Renal pelvis (tissue), 12 donors: ENCODE data around the gene NME1. TPM values are rescaled to one million over a fixed set of nuclear protein-coding genes. Genes with fewer than 3 reads are reported as not detected.
"Not testable (repeated sequence)": the region's sequence is repeated elsewhere in the genome, so short reads cannot be mapped to it uniquely, and the experiment has no call there.

Experiments
- DNase-seq: peaks from one replicate; pipeline ENCODE4 v3.0.0-alpha.2; 2013
- long read RNA-seq, 16 experiments: transcript quantifications; one replicate each; lab custom pipeline, GENCODE V29; 2026
- polyA plus RNA-seq, 3 donors: library from polyadenylated mRNA; unstranded; fragments of 120-200 nt; gene quantifications; one replicate each; pipeline ENCODE4 v1.2.1, GENCODE V29; 2013; ENCODE audit not compliant: insufficient read length in 3 of 3

Gene NME1
- polyA plus RNA-seq = 10 to 100 TPM; 68.6 to 76.7 (median 69.3) TPM
- long read RNA-seq, donor 1, transcript NME1-203 (5 exons, 940 nt) = major isoform, 83 of 102 reads
- long read RNA-seq, donor 1, partial matches to known transcripts = 19 of 102 reads
- long read RNA-seq, donor 1, other reads (novel, unspliced or antisense) = 0 of 102 reads
- long read RNA-seq, donor 2, transcript NME1-203 (5 exons, 940 nt) = major isoform, 113 of 142 reads
- long read RNA-seq, donor 2, partial matches to known transcripts = 20 of 142 reads
- long read RNA-seq, donor 2, other reads (novel, unspliced or antisense) = 6 of 142 reads
- long read RNA-seq, donor 3, transcript NME1-203 (5 exons, 940 nt) = major isoform, 83 of 95 reads
- long read RNA-seq, donor 3, partial matches to known transcripts = 10 of 95 reads
- long read RNA-seq, donor 3, other reads (novel, unspliced or antisense) = 0 of 95 reads
- long read RNA-seq, donor 4, transcript NME1-202 (6 exons, 986 nt) = minor isoform, 5 of 158 reads
- long read RNA-seq, donor 4, transcript NME1-203 (5 exons, 940 nt) = major isoform, 125 of 158 reads
- long read RNA-seq, donor 4, partial matches to known transcripts = 27 of 158 reads
- long read RNA-seq, donor 4, other reads (novel, unspliced or antisense) = 0 of 158 reads
- long read RNA-seq, donor 5, transcript NME1-203 (5 exons, 940 nt) = major isoform, 59 of 67 reads
- long read RNA-seq, donor 5, partial matches to known transcripts = 8 of 67 reads
- long read RNA-seq, donor 5, other reads (novel, unspliced or antisense) = 0 of 67 reads
- long read RNA-seq, donor 6, transcript NME1-203 (5 exons, 940 nt) = major isoform, 85 of 97 reads
- long read RNA-seq, donor 6, partial matches to known transcripts = 12 of 97 reads
- long read RNA-seq, donor 6, other reads (novel, unspliced or antisense) = 0 of 97 reads
- long read RNA-seq, donor 7, transcript NME1-203 (5 exons, 940 nt) = major isoform, 97 of 121 reads
- long read RNA-seq, donor 7, partial matches to known transcripts = 21 of 121 reads
- long read RNA-seq, donor 7, other reads (novel, unspliced or antisense) = 0 of 121 reads
- long read RNA-seq, donor 8, transcript NME1-203 (5 exons, 940 nt) = major isoform, 29 of 29 reads
- long read RNA-seq, donor 8, partial matches to known transcripts = 0 of 29 reads
- long read RNA-seq, donor 8, other reads (novel, unspliced or antisense) = 0 of 29 reads
- long read RNA-seq, donor 9, transcript NME1-203 (5 exons, 940 nt) = major isoform, 119 of 140 reads
- long read RNA-seq, donor 9, partial matches to known transcripts = 19 of 140 reads
- long read RNA-seq, donor 9, other reads (novel, unspliced or antisense) = 0 of 140 reads
- long read RNA-seq, donor 10, transcript NME1-203 (5 exons, 940 nt) = major isoform, 101 of 118 reads
- long read RNA-seq, donor 10, partial matches to known transcripts = 15 of 118 reads
- long read RNA-seq, donor 10, other reads (novel, unspliced or antisense) = 0 of 118 reads
- long read RNA-seq, donor 11, transcript NME1-203 (5 exons, 940 nt) = major isoform, 58 of 70 reads
- long read RNA-seq, donor 11, partial matches to known transcripts = 12 of 70 reads
- long read RNA-seq, donor 11, other reads (novel, unspliced or antisense) = 0 of 70 reads
- long read RNA-seq, donor 12, transcript NME1-203 (5 exons, 940 nt) = major isoform, 140 of 182 reads
- long read RNA-seq, donor 12, partial matches to known transcripts = 37 of 182 reads
- long read RNA-seq, donor 12, other reads (novel, unspliced or antisense) = 0 of 182 reads
- long read RNA-seq, donor 13, transcript NME1-203 (5 exons, 940 nt) = major isoform, 47 of 67 reads
- long read RNA-seq, donor 13, partial matches to known transcripts = 18 of 67 reads
- long read RNA-seq, donor 13, other reads (novel, unspliced or antisense) = 0 of 67 reads
- long read RNA-seq, donor 14 = 0 reads
- long read RNA-seq, donor 15 = 0 reads
- long read RNA-seq, donor 16, transcript NME1-203 (5 exons, 940 nt) = major isoform, 100 of 129 reads
- long read RNA-seq, donor 16, partial matches to known transcripts = 25 of 129 reads
- long read RNA-seq, donor 16, other reads (novel, unspliced or antisense) = 0 of 129 reads

GRCh38 chr17:51153210-51154072 lies at the start of gene NME1:
Gene NME1, plus strand, starts transcription at chr17:51153559. Its CDS starts 2,096 bp downstream, at chr17:51155655.
- DNase-seq = peak; percentile 99

GRCh38 chr17:51107778-51108177 lies 45.6 kb upstream of the NME1 start:
- no peak for DNase-seq

DNA sequence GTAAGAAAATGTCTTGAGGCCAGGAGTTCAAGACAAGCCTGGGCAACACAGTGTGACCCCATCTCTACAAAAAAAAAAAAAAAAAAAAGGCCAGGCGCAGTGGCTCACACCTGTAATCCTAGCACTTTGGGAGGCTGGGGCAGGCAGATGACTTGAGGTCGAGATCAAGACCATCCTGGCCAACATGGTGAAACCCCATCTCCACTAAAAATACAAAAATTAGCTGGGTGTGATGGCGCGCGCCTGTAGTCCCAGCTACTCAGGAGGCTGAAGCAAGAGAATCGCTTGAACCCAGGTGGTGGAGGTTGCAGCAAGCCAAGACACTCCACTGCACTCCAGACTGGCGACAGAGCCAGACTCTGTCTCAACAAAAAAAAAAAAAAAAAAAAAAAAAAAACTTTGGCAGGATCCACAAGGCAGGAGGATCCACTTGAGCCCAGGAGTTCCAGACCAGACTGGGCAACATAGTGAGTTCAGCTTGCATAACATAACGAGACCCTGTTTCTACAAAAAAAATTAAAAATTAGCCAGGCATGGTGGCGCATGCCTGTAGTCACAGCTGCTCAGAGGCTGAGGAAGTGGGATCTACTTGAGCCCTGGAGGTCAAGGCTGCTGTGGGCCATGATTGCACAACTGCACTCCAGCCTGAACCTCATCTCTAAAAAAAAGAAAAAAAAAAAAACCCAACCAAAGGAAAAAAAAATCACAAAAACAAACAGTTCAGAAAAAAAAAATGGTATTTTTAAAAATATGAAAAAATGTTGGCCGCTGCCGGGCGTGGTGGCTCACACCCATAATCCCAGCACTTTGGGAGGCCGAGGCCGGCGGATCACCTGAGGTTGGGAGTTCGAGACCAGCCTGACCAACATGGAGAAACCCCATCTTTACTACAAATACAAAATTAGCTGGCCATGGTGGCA lies 40.8 kb upstream of the NME1 start:
- not testable (repeated sequence) for DNase-seq

GRCh38 chr17:51115179-51115578 lies 38.2 kb upstream of the NME1 start:
- DNase-seq = no peak

DNA sequence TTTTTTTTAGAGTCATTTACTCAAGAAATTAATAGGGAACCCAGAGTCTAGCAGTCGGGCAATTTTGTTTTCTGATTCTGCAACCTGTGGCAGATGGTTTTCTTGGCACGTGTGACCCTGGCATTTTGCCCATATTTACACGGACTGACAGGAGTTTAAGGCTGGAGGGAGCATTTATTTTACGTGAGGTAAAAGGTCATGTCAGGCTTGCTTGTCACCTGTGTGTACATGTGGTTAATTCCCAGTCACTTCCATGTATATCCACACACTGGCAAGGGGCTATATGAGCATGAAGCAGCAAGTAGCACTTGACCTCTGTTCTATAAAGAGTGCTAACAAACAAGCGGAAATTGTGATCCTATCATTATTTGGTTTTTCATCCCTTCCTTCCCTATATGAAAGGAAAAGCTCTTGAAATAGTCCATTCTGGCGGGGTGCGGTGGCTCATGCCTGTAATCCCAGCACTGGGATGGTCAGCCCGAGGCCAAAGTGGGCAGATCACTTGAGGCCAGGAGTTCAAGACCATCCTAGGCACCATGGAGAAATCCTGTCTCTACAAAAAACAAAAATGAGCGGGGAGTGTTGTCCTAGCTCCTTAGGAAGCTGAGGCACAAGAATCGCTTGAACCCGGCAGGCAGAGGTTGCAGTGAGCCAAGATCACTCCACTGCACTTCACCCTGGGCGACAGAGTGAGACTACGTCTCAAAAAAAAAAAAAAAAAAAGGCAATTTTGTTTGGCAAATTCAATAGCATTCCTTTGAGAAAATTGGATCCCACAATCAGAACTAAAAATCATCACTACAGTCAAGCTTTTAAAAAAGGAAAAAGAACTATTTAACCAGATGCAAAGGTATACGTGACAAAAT lies 34.8 kb upstream of the NME1 start:
- DNase-seq = no peak

DNA sequence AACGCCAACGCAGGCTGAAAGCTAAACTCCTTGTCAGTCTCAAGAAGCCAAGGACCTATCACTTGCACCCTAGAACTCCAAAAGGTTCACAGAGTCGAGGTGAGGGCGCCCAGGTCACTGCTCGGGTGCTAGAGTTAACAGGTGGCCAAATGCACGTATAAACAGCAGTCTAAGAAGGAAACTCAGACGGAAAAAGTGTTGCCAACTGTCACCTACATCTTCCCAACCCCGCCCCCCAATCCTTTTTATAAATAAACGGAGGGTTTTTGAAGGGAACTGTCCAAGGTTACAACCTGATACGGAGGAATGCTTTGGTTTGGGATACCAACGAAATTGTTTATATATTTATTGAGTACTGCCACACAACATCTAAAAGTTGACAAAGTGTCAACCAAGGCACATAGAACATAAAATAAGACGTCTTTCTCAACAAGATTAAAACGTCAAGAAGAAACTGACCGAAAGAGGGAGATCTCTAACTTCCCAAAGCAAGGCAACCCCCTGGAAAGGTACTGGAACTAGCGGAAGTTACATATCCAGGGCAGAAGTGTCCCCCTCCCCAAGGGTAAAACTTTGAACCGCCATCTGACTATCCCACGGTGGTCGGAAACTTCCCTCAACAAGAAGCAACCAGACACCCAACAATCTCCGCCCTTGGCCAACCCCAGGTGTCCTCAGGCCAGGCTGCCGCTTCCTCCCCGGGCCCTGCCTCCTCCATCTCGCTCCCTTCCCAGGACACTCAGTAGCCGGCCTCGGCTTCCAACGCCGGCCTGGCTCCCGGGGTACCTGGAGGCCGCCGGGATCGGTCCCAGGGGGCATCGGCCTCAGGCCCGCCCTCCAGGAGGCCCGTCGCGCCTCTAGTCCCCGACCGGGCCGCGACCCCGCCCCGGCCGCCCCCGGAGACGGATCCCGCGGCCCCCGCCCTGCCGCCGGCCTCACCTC lies 33.7 kb upstream of the NME1 start:
- peak; percentile 72 for DNase-seq

DNA sequence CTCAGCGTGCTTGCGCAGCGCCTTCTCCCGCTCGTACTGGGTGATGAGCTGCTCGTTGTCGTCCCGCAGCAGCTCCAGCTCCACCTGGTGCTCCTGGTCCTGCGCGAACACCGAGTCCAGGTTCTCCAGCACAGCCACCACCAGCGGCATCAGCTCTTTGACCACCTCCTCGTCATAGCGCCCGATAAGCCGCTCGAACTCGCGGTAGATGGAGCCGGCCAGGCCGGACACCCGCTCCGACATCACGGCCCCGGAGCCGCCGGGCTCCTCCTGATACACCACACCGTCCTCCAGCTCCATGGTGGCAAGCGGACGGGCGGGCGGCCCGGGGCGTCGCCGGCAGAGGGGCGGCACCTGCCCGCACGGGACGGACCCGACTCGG lies 33.0 kb upstream of the NME1 start:
- peak; percentile 30 for DNase-seq

GRCh38 chr17:51120739-51121619 lies 32.4 kb upstream of the NME1 start, which contains the start of gene SPAG9:
Gene SPAG9, minus strand, starts transcription at chr17:51120868. Its CDS starts 212 bp downstream, at chr17:51120656.
- DNase-seq = peak; percentile 95

DNA sequence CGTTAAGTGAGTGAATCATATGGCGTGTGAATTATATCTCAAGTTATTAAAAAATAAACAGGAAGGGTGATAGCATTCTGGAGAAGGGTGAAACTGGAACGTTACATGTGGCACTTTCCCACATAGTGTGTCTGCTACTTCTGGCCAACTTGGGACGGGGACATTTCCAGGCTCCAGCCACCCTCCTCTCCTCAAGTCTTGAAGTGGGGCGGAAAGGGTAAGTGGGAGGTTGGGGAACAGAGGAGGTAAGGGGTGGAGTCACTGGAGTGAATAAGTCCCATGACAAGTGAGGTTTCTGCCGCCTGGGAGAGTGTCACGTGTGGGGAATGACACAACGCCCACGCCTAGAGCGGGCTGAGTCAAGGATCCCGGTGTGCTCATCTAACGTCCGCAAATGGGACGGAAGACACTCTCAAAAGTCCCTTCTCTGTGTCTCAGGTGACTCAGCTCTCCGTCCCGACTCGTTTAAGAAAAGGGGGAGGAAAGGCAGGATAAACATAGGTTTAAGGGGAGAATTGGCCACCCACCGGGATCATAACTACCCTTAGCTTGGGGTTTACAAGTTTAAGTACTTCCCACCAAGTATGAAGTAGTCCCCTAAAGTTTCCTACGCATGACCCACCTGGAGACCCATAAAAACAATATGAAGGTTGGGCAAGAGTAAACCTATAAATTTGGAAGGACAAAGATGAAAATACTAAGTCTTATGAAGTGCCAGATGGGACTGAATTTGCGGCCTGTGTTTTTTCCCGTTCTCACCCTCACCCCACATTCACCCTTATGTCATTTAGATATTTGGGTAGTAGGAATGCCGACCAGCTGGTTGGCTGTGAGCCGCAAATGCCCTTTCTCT lies 31.5 kb upstream of the NME1 start:
- peak; percentile 87 for DNase-seq

- DNase-seq = not testable (repeated sequence)
Measured at GRCh38 chr17:51122473-51123115, 30.8 kb upstream of the NME1 start.

DNA sequence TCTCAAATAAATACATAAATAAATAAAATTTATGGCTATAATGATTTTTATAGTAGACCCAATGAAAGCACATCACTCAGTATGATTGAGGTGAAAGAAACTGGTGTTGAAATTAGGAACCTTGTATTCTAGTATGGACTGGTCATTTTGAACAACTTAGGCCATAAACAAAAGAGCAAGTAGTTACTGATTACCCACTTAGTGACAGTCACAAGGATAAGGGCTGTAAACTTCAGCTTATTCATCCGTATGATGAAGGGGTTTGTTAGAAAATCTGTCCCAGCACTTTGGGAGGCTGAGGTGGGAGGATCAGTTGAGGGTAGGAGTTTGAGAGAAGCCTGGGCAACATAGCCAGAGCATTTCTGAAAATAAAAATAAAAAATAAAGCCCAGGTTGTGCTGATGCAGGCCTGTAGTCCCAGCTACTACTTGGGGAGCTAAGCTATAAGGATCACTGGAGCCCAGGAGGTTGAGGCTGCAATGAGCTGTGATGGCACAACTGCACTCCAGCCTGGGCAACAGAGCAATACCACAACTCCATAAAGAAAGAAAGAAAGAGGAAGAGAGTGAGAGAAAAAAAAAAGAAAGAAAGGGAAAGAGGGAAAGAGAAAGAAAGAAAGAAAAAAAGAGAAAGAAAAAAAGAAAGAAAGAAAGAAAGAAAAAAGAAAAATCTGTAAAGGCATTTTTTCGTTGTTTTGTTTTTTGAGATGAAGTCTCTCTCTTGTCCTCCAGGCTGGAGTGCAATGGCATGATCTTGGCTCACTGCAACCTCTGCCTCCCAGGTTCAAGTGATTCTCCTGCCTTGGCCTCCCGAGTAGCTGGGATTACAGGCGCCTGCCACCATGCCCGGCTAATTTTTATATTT lies 28.5 kb upstream of the NME1 start:
- DNase-seq = no peak

DNA sequence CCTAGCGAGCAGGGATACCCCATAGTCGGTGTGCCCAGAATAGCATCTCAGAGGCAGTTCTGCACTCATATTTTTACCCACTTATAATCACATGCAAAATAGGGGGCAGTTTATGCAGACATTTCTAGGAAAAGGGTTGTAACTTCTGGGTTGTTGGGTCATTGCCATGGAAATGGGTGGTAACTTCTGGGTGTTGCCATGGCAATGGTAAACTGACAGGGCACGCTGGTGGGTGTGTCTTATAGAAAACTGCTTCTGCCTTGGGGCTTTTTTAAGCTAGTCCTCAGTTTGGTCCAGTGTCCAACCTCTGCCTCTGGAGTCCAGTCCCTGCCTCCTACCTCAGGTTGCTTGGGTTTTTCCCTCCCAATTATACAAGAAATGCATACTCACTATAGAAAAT lies 25.3 kb upstream of the NME1 start:
- no peak for DNase-seq
